HUES48 (cell line): ENCODE data around the gene AGBL3.

Experiments used
- H3K27ac ChIP-seq: one replicate; pipeline ENCODE4 v1.7.0; 2013; ENCODE audit warnings: low read depth, low read length, inconsistent platforms
- H3K27me3 ChIP-seq: 2 replicates; pipeline ENCODE4 v1.6.1; 2013; ENCODE audit warnings: mild to moderate bottlenecking, low read length; ENCODE audit not compliant: control insufficient read depth, insufficient read depth
- H3K36me3 ChIP-seq: 2 replicates; pipeline ENCODE4 v1.6.1; 2013; ENCODE audit warnings: low read length; ENCODE audit not compliant: control insufficient read depth, insufficient read depth
- H3K4me1 ChIP-seq: 2 replicates; pipeline ENCODE4 v1.6.1; 2013; ENCODE audit warnings: mild to moderate bottlenecking, low read length; ENCODE audit not compliant: control insufficient read depth, insufficient read depth
- H3K4me3 ChIP-seq: 2 replicates; pipeline ENCODE4 v1.5.1; 2013; ENCODE audit warnings: mild to moderate bottlenecking, low read depth, low read length
- H3K9ac ChIP-seq: 2 replicates; pipeline ENCODE4 v1.6.1; 2013; ENCODE audit warnings: mild to moderate bottlenecking, low read depth, low read length, moderate library complexity
- H3K9me3 ChIP-seq: 2 replicates; pipeline ENCODE4 v1.6.1; 2013; ENCODE audit warnings: low read length; ENCODE audit not compliant: control insufficient read depth, insufficient read depth

Gene AGBL3

GRCh38 chr7:134986363-134987251, at the start of gene AGBL3:
Gene AGBL3, plus strand, starts transcription at chr7:134986508. Its CDS starts 1,426 bp downstream, at chr7:134987934.
- Histone ChIP-seq H3K27me3 (no peaks in the 10 kb centered on the region), H3K4me3 (peak within 1 kb of the TSS; percentile 84), H3K36me3 (peaks cover 19% of the 10 kb centered on the region), H3K27ac (peak within 1 kb of the TSS; percentile 80), H3K9ac (peak within 1 kb of the TSS; percentile 89), H3K4me1 (peaks cover 6% of the 10 kb centered on the region; the same call in 1 of the 2 replicates), H3K9me3 (no peaks in the 10 kb centered on the region)

GRCh38 chr7:134936893-134937510, 49.3 kb upstream of the AGBL3 start:
- Histone ChIP-seq H3K36me3 (peaks cover 71% of the 10 kb centered on the region), H3K4me1 (peaks cover 17% of the 10 kb centered on the region; the same call in 1 of the 2 replicates), H3K27ac (no peak overlapping the region)

GRCh38 chr7:134938141-134938540, 48.2 kb upstream of the AGBL3 start:
- no peak overlapping the region for H3K27ac ChIP-seq
- H3K9me3 ChIP-seq = no peaks in the 10 kb centered on the region
- peaks cover 67% of the 10 kb centered on the region for H3K36me3 ChIP-seq
- H3K9ac ChIP-seq = no peak overlapping the region
- H3K4me3 ChIP-seq = no peak overlapping the region
- H3K27me3 ChIP-seq = no peaks in the 10 kb centered on the region
- peaks cover 20% of the 10 kb centered on the region; the same call in 1 of the 2 replicates for H3K4me1 ChIP-seq

More at GRCh38 chr7:134936893-134937510, 49.3 kb upstream of the AGBL3 start:
- Histone ChIP-seq H3K4me3 (no peak overlapping the region), H3K27me3 (no peaks in the 10 kb centered on the region), H3K9ac (no peak overlapping the region), H3K9me3 (no peaks in the 10 kb centered on the region)

- Histone ChIP-seq H3K4me1 (peaks cover 20% of the 10 kb centered on the region; the same call in 1 of the 2 replicates), H3K9ac (no peak overlapping the region), H3K27ac (no peak overlapping the region), H3K9me3 (no peaks in the 10 kb centered on the region), H3K4me3 (no peak overlapping the region), H3K27me3 (no peaks in the 10 kb centered on the region), H3K36me3 (peaks cover 57% of the 10 kb centered on the region)
These were observed 47.2 kb upstream of the AGBL3 start for GRCh38 chr7:134939136-134939535.

GRCh38 chr7:134940729-134941128, 45.6 kb upstream of the AGBL3 start:
- H3K9ac ChIP-seq = no peak overlapping the region
- H3K27ac ChIP-seq = peak overlapping the region; percentile 77
- peaks cover 51% of the 10 kb centered on the region for H3K36me3 ChIP-seq

GRCh38 chr7:134941185-134941900, 45.0 kb upstream of the AGBL3 start:
- peaks cover 51% of the 10 kb centered on the region for H3K36me3 ChIP-seq
- peaks cover 20% of the 10 kb centered on the region; the same call in 1 of the 2 replicates for H3K4me1 ChIP-seq
- H3K27ac ChIP-seq = peak overlapping the region; percentile 77

More at GRCh38 chr7:134940729-134941128, 45.6 kb upstream of the AGBL3 start:
- Histone ChIP-seq H3K4me1 (peaks cover 20% of the 10 kb centered on the region; the same call in 1 of the 2 replicates), H3K9me3 (no peaks in the 10 kb centered on the region), H3K4me3 (no peak overlapping the region), H3K27me3 (no peaks in the 10 kb centered on the region)

GRCh38 chr7:134941952-134942351, 44.4 kb upstream of the AGBL3 start:
- Histone ChIP-seq H3K9me3 (no peaks in the 10 kb centered on the region), H3K4me3 (no peak overlapping the region), H3K27ac (peak overlapping the region; percentile 77), H3K27me3 (no peaks in the 10 kb centered on the region), H3K4me1 (peaks cover 20% of the 10 kb centered on the region; the same call in 1 of the 2 replicates), H3K9ac (no peak overlapping the region), H3K36me3 (peaks cover 48% of the 10 kb centered on the region)

More at GRCh38 chr7:134941185-134941900, 45.0 kb upstream of the AGBL3 start:
- Histone ChIP-seq H3K9me3 (no peaks in the 10 kb centered on the region), H3K4me3 (no peak overlapping the region), H3K27me3 (no peaks in the 10 kb centered on the region), H3K9ac (no peak overlapping the region)

- no peaks in the 10 kb centered on the region for H3K9me3 ChIP-seq
- no peak overlapping the region for H3K9ac ChIP-seq
- H3K4me1 ChIP-seq = peaks cover 20% of the 10 kb centered on the region; the same call in 1 of the 2 replicates
- H3K36me3 ChIP-seq = peaks cover 48% of the 10 kb centered on the region
- H3K27ac ChIP-seq = peak overlapping the region; percentile 42
- H3K4me3 ChIP-seq = no peak overlapping the region
- H3K27me3 ChIP-seq = no peaks in the 10 kb centered on the region
These were observed 43.4 kb upstream of the AGBL3 start for GRCh38 chr7:134942690-134943466.

GRCh38 chr7:134943785-134944400, 42.4 kb upstream of the AGBL3 start:
- Histone ChIP-seq H3K9me3 (no peaks in the 10 kb centered on the region), H3K9ac (no peak overlapping the region), H3K4me1 (peaks cover 20% of the 10 kb centered on the region; the same call in 1 of the 2 replicates), H3K36me3 (peaks cover 49% of the 10 kb centered on the region), H3K4me3 (no peak overlapping the region), H3K27me3 (no peaks in the 10 kb centered on the region), H3K27ac (no peak overlapping the region)

GRCh38 chr7:134945691-134946090, 40.6 kb upstream of the AGBL3 start:
- Histone ChIP-seq H3K27ac (no peak overlapping the region), H3K4me3 (no peak overlapping the region), H3K9me3 (no peaks in the 10 kb centered on the region), H3K4me1 (peaks cover 17% of the 10 kb centered on the region; the same call in 1 of the 2 replicates), H3K36me3 (peaks cover 65% of the 10 kb centered on the region), H3K9ac (no peak overlapping the region), H3K27me3 (no peaks in the 10 kb centered on the region)
